Dedifferentiated amniotic fluid mesenchymal stem cell (primary cell): Measurements from ENCODE around the gene CADM1.

Experiments
- DNase-seq: peaks from one replicate; pipeline ENCODE4 v3.0.0-alpha.2; 2016; ENCODE audit errors: extremely low spot score

Gene CADM1

DNA sequence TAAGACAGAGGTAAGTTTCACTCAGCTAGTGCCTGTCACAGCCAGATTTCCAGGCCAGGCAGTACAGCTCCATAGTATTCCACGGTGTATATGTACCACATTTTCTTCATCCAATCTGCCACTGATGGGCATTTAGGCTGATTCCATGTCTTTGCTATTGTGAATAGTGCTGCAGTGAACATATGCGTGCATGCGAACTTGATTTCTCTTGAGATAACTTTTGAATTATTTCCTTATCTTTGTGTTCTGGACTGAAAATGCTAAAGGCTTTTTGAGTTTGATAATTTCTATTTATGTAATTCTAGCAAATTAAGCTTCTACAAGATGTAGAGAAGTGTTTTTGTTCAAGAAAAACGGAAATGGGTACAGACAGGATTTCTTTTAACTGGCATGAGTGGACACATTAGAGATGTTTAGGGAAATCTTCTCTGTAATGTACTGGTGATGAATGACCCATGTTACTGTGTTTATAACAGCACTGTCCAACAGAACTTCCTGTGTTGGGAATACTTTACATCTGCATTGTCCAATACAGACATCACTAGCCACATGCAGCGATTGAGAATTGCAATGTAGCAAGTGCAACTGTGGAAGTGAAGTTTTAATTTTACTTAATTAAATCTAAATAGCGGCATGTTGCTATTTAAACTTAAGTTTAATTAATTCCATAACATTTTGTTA, 151.3 kb downstream of the CADM1 start:
- DNase-seq = no peak

DNA sequence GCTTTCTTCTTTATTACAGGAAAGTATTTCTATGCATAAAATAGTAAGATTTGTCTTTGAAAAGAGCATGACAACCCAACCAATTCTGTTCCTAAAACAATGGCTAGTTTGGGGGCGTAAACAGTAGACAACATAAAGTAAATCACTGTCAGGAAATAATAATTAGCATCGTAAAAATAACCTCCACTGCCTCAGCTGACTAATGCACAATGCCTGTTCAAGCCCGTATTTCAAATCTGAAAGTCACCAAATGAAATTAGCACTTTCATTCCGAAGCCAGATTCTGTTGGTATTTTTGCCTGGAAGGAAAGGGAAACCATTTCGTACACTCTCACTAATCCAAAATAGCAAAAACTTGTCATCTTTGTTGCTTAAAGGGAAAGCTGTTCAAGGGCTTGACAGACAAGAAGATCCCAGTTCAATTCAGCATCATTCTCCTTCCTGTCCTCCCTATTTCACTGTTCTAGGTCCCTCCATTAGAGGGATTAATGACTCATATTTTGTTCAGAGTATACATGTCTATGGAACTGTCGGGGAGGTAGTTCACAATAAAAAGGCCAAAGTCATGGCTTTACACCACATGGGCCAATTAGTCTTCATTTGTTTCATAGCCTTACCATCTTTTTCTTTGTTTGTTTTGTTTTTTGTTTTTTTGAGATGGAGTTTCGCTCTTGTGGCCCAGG, 154.7 kb downstream of the CADM1 start:
- no peak for DNase-seq

GRCh38 chr11:115348416-115348815, 155.8 kb downstream of the CADM1 start:
- DNase-seq = no peak

DNA sequence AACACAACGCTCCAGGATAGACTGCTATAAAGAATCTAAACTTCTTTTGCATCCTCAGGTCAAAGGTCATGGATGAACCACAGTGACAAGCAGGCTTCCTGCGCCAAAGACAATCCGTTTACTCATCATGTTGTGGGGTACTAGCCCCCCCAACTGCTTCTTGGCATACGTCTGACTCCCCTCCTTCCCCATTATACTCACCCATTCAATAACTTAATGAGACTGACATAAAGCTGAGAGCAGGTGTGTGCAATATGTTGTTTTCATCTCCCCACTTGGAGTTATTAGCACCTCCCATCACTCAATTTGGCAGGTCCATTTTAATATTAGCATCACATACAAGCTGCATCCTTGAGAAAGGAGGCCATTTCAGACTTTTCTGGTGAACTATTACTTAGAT, 157.1 kb downstream of the CADM1 start:
- DNase-seq = no peak

GRCh38 chr11:115345840-115346239, 158.4 kb downstream of the CADM1 start:
- DNase-seq = no peak

GRCh38 chr11:115345361-115345760, 158.9 kb downstream of the CADM1 start:
- DNase-seq = no peak

DNA sequence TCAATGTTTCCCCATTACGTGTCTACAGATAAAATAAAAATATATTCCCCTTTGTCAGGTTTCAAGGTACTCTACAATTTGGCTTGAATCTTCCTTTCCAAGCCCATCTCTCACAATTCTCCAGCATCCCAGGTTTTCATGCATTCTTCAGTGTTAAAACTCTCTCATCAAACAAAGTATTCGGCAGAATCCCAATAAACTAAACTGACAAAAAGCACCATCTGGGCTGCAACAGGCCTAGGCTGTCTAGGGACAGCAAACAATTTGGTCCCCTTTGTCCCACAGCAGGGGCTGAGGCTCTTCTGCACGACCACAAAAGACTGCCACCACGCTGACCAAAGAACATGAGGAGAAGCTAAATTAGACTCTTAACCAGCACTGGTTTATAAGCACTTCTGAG, 159.4 kb downstream of the CADM1 start:
- DNase-seq = no peak

- DNase-seq = no peak
Measured at GRCh38 chr11:115342142-115342541, 162.1 kb downstream of the CADM1 start.

- DNase-seq = no peak
Measured at GRCh38 chr11:115340874-115341273, 163.3 kb downstream of the CADM1 start.

- DNase-seq = no peak
Measured at GRCh38 chr11:115338476-115338875, 165.7 kb downstream of the CADM1 start.

GRCh38 chr11:115334932-115335788, 169.1 kb downstream of the CADM1 start:
- DNase-seq = peak; percentile 28

- no peak for DNase-seq
Measured at GRCh38 chr11:115333949-115334348, 170.3 kb downstream of the CADM1 start.

DNA sequence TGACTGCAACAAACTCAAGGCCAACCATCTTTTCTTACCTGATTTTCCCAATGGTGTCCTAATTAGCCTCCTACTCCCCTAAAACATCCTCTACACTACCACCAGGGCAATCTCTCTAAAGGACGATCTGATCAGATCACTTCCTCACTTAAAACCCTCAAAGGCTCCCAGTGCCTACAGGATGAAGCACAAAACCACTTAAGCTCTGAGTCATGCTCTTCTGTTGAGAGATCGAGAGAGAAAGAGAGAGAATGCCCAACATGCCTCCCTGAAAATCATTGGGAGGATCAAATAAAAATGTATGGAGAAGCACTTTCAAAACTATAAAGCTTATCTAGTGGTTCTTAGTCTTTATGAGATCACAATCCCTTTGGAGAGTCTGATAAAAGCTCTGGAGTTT, 171.1 kb downstream of the CADM1 start:
- no peak for DNase-seq

- no peak for DNase-seq
Measured at GRCh38 chr11:115330684-115331482, 173.3 kb downstream of the CADM1 start.

GRCh38 chr11:115326526-115326925, 177.7 kb downstream of the CADM1 start:
- no peak for DNase-seq

DNA sequence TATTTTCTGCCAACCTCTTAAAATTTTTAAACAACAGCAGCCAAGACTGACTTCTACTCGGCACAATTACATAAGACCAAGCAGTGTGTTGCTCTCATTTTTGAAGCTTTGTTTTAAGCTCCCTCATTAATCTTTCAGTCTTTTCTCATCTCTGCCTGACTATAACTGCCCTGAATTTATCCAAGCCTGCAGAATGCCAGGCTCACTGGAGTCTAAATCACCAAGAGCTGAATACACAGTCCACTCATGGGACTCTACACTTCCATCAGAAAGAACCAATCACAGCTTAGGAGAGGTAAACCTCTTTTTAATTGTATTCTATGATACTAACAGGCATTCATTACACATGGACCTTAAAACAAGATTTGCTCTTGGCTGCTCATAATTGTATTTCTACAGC, 178.7 kb downstream of the CADM1 start:
- DNase-seq = no peak

- DNase-seq = peak; percentile 45
Measured at GRCh38 chr11:115324581-115325432, 179.4 kb downstream of the CADM1 start.

GRCh38 chr11:115322553-115323203, 181.5 kb downstream of the CADM1 start:
- DNase-seq = no peak

GRCh38 chr11:115321605-115322289, 182.5 kb downstream of the CADM1 start:
- DNase-seq = no peak
